Neutrophil (primary cell): ENCODE measurements around the gene ASIC2.

ENCODE experiments used
- H3K27ac ChIP-seq: fragments of 200-600 bp; sonication (generic); 2 replicates; pipeline ENCODE4 v1.5.1; 2016; ENCODE audit warnings: mild to moderate bottlenecking, moderate library complexity
- H3K27me3 ChIP-seq: fragments of 200-600 bp; sonication (generic); 2 replicates; pipeline ENCODE4 v1.6.0; 2016; ENCODE audit warnings: mild to moderate bottlenecking
- H3K36me3 ChIP-seq: fragments of 200-600 bp; sonication (generic); 2 replicates; pipeline ENCODE4 v1.5.1; 2017
- H3K4me1 ChIP-seq, 2 experiments: fragments of 200-600 bp in 1 of 2; sonication (generic) in 1 of 2; 1 replicate in 1 of 2; 2 replicates in 1 of 2; pipeline versions ENCODE4 v1.5.1 to v1.6.1; 2013 to 2016; ENCODE audit warnings: low read depth in 1 of 2, low read length in 1 of 2, mild to moderate bottlenecking in 1 of 2, moderate library complexity in 1 of 2; ENCODE audit not compliant: control insufficient read depth in 1 of 2, insufficient read depth in 1 of 2
- H3K4me3 ChIP-seq, 2 experiments: fragments of 200-600 bp in 1 of 2; sonication (generic) in 1 of 2; 1 replicate in 1 of 2; 2 replicates in 1 of 2; pipeline ENCODE4 v1.5.1; 2013 to 2016; ENCODE audit warnings: low read depth in 1 of 2, low read length in 1 of 2, mild to moderate bottlenecking in 1 of 2, moderate library complexity in 1 of 2
- H3K9me3 ChIP-seq: fragments of 200-600 bp; sonication (generic); 2 replicates; pipeline ENCODE4 v1.5.1; 2016
- TF ChIP-seq, protein P1 (sequence below): fragments of 200-600 bp; sonication (generic); IDR thresholded peaks from 2 replicates; pipeline ENCODE4 v1.5.1; 2016; ENCODE audit warnings: antibody characterized with exemption

ASIC2 gene

DNA sequence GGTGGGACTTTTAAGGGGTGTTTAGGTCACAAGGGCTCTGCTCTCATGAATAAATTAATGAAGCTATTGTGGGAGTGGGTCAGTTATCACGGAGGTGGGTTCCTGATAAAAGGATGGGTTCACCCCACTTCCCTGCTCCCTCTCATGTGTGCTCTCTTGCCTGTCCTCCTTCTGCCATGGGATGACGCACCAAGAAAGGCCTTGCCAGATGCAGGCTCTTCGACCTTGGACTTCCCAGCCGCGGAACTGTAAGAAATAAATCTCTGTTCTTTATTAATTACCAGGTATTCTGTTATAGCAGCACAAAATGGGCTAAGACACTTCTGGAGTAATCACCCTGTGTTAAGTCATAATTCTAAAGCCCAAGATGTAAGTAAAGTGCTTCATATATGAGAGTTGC, 141.5 kb downstream of the ASIC2 start:
- H3K4me1 ChIP-seq, result no peaks in the 10 kb centered on the region
- no peak overlapping the region for H3K4me3 ChIP-seq
- no peaks in the 10 kb centered on the region for H3K9me3 ChIP-seq
- H3K36me3 ChIP-seq, result no peaks in the 10 kb centered on the region
- TF ChIP-seq, protein P1, sequence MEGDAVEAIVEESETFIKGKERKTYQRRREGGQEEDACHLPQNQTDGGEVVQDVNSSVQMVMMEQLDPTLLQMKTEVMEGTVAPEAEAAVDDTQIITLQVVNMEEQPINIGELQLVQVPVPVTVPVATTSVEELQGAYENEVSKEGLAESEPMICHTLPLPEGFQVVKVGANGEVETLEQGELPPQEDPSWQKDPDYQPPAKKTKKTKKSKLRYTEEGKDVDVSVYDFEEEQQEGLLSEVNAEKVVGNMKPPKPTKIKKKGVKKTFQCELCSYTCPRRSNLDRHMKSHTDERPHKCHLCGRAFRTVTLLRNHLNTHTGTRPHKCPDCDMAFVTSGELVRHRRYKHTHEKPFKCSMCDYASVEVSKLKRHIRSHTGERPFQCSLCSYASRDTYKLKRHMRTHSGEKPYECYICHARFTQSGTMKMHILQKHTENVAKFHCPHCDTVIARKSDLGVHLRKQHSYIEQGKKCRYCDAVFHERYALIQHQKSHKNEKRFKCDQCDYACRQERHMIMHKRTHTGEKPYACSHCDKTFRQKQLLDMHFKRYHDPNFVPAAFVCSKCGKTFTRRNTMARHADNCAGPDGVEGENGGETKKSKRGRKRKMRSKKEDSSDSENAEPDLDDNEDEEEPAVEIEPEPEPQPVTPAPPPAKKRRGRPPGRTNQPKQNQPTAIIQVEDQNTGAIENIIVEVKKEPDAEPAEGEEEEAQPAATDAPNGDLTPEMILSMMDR, result no peak
- no peak overlapping the region for H3K27ac ChIP-seq
- peaks cover 12% of the 10 kb centered on the region for H3K27me3 ChIP-seq

DNA sequence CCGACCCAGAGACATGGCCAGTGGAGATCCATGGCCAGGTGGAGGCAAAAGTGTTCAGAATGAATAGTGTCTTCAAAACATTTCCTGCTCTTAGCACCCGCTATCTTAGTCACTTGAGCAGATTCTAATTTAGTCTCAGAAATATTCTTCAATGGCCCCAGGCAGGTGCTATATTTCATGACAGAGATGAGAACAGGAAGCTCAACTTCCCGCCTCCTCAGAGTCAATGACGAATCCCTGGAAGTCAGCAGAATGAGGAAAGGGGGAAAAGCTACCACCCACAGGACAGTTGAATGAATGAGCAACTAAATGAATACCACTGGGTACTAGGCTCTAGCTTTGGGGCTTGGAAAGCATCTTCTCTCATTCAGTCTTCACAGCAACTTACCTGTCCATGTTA, 147.2 kb downstream of the ASIC2 start:
- Histone ChIP-seq H3K27ac (no peak overlapping the region), H3K9me3 (no peaks in the 10 kb centered on the region), H3K36me3 (no peaks in the 10 kb centered on the region), H3K4me3 (no peak overlapping the region), H3K27me3 (no peaks in the 10 kb centered on the region), H3K4me1 (no peaks in the 10 kb centered on the region)
- TF ChIP-seq, protein P1, result no peak

DNA sequence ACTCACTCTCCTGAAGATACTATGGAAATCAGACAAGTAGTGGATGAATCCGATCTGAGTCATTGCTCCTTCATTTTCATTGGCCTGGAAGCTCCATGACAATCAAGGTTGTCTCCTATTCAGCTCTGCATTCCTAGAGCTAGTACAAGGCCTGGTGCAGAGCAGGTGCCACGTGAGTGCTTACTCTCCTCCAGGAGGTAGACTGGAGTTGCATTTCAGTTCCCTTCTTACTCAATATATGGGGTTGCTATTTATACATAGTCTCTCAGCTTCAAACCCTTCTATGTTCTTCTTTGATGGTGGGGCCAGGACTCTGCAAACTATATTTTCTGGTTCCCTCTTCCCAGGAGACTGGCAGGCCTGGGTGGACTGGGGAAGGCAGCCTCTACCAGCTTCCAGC, 148.3 kb downstream of the ASIC2 start:
- no peaks in the 10 kb centered on the region for H3K9me3 ChIP-seq
- TF ChIP-seq, protein P1, result no peak
- H3K36me3 ChIP-seq, result no peaks in the 10 kb centered on the region
- no peaks in the 10 kb centered on the region for H3K4me1 ChIP-seq
- no peak overlapping the region for H3K27ac ChIP-seq
- no peaks in the 10 kb centered on the region for H3K27me3 ChIP-seq
- no peak overlapping the region for H3K4me3 ChIP-seq

DNA sequence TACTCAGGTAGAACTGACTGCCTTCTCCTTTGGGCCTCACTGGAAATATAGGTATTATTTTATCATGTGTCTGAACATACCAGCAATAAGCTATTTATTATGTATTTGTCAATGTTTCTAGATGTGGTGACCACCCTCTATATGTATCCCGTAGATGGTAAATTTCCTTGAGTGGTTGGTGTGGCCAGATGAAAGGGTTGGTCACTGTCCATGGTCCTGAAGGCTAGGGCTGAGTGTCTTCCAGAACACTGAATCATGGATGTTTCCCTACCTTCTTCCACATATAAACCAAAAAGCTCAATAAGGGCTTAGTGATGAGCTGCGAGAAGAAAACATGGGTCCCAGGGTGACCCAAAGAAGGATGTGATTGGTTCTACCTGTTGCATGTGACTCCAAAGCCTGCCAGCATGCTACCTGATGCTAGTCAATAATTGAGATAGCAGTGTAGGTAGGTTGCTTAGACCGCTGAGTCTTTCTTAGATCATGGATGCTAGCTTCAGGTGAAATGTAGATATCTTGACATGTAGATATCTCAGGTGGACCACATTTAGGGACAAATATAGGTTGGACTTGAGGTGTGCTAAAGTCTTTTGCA, 150.3 kb downstream of the ASIC2 start:
- Histone ChIP-seq H3K4me3 (no peak overlapping the region), H3K9me3 (no peaks in the 10 kb centered on the region), H3K36me3 (no peaks in the 10 kb centered on the region), H3K27me3 (no peaks in the 10 kb centered on the region), H3K27ac (no peak overlapping the region), H3K4me1 (no peaks in the 10 kb centered on the region)
- TF ChIP-seq, protein P1, result no peak

DNA sequence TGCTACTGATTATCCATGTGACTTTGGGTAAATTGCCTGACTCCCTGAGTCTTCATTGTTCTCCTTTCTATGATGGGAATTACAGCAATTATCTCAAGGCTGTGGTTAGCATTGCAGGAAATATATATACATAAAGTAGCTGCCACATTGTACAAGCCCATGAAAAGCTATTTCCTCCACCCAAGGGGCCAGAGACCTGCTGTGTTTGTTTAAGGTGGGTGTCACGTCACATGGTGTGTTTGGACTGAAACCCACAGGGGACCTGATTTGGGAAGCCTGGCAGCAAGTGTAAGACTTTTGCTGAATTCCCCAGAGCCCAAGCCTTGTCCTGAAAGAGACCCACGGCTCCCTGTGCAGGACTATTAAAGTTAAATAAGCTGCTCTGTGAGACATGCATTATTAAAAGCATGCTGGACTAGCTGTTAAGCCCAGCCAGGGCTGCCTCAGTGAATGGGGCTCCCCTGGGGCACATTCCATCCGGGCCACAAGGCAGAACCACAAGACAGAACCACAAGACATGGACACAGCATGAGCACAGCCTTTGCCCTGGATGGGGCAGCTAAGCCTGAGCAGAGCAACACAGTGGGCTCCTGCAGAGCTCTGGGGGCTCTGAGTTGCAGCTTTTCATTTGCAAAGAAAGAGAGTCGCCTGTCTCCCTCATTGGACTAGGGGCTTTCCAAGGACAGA, 152.5 kb downstream of the ASIC2 start:
- Histone ChIP-seq H3K27ac (no peak overlapping the region), H3K4me3 (no peak overlapping the region), H3K9me3 (no peaks in the 10 kb centered on the region), H3K36me3 (no peaks in the 10 kb centered on the region), H3K27me3 (no peaks in the 10 kb centered on the region), H3K4me1 (no peaks in the 10 kb centered on the region)
- TF ChIP-seq, protein P1, result no peak
